Embryonic facial prominence (tissue), 1 donor: ENCODE data around the gene CAPN11.

Experiments used
- DNase-seq: peaks from one replicate; pipeline ENCODE4 v3.0.0-alpha.2; 2016; ENCODE audit errors: extremely low spot score

The CAPN11 gene

DNA sequence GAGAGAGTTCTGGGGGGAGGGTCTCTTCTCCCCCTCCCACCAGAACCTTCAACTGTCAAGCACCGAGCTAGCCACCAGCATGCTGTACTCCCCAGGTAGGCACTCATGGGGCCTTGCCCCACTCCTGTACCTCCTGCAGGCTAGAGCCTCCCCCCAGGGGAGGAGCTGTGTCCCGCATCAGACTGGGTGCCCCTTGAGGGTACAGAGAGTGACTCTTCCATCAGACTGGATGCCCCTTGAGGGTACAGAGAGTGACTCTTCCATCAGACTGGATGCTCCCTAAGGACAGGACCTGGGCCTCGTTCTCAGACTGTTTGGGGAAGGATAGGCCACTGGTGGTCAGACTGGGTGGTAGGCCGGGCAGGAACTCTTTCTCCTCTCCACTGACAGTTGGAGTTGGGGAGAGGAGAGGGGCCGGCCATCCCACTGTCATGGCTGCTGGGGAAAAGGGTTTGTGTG, at the start of gene CAPN11:
Gene CAPN11, plus strand, starts transcription at position 51 of the 459 bp plus-strand sequence. Its CDS starts 29 bp downstream, at position 80.
- DNase-seq: no peak

DNA sequence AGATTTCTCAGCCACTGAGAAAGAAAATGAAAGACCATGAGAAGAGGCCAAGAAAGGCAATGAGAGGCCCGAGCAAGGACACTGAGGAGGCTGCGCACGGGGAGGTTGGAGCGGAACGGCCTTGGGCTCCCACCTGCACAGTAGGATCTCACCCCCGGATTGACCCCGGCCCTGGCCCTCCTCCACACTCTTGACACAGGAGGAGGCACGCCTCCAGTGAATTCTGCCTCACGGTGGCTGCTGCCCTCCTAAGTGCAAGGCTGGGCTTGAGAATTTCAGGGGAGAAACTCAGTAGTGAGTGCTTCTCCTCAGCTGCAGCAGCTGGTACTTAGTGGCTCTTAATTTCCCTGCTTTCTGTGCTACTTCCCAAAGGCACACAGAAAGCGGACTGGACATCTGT, 49.4 kb upstream of the CAPN11 start:
- DNase-seq: no peak

DNA sequence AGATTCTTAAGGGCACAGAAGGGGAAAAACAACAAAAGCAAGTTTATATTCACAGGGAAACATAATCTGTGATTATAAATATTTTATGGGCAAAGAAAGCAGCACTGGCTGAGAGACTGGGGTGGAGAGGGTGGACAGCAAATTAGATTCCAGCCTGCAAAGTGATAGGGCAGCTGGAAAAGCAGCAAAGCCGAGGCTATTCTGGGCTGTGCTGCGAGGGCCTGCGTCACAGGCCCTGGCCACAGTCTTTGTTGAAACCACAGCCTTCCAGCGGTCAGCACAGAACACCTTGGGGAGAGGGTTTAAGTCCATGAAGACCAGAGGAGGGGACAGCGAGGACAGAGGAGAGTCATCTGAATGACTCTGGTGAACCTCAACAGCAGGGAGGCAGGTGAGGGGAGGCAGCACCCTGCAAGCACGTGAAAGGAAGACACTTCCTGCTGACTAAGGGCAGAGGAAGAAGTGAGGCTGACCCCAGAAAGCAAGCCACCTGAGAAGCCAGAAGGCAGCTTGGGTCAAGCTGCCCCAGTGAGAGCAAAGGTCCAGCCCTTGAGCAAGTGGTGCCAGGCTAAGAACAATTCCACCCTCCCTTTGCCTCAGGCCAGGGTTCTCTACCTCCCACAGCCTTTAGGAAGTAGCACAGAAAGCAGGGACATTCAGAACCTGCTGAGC, 48.5 kb upstream of the CAPN11 start:
- no peak for DNase-seq

DNA sequence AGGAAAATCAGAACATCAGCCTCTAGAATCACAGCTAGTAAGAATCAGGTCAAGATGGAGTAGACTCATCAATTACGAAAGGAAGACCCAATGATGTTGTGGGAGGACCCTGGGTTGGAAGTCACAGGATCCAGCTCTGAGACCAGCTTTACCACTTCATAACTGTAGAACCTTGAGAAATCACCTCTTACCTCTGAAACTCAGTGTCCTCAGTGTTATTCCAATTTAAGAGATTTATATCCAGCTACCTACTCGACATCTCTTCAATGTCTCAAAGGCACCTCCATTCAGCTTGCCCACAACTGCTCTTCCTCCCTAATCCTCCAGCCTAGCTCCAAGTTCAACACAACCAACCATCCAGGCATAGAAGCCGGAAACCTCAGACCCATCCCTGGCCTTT, 47.7 kb upstream of the CAPN11 start:
- no peak for DNase-seq

DNA sequence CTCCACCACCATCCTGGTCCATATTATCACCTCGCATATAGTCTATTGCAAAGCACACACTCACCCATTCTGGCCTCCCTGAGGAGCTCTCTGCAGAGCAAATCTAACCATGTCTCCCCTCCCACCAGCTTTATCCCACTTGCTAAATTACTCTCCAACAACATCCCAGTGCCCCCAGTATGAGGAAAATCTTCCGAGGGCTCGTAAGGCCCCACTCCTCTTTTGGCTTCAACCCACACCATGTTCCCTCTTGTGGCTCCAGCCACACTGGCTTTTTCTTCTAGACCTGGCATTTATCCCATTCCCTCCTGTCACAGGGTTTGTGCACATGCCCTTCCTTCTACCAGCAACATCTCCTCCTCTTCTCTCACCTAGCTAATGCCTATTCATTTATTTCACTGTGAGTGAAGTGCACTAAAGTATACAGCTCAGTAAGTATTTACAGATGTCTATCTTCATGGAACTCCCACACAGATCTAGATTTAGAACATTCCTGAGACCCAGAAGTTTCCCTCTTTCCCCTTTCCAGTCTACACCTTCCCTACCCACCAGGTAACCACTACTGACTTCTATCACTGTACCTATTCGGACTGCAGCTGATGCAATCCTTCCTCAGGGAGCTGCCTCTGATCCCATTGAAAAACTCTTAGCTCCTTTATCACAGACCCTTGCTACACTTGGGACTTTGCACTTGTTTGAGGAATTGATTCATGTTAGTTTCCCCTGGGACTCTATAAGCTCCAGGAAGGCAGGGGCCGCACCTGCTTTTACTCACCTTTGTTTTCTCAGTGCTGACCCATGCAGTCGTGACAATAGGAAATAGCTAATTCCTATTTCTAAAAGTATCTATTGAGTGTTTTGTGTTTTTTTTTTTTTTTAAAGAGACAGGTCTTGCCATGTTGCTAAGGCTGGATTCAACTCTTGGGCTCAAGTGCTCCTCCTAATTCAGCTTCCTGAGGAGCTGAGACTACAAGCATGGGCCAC, 46.9 kb upstream of the CAPN11 start:
- no peak for DNase-seq

DNA sequence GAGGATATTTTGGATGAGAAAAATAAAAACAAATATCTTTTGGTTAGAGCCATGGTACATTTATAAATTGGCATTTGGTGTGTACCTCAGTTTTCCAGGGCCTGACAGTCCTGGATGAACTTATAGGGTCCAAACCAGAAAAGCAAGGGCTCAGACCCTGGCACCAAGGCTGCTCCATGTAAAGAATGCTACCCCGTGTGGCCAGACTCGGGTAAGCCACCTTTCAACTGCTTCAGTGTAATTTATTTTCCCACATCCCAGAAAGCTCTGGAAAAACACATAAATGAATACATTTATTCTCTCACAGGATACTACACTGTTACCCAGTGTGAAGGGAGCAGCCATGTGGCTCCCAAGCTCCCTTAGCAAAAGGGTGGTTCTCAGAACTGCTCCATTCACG, 45.2 kb upstream of the CAPN11 start:
- DNase-seq: no peak

DNA sequence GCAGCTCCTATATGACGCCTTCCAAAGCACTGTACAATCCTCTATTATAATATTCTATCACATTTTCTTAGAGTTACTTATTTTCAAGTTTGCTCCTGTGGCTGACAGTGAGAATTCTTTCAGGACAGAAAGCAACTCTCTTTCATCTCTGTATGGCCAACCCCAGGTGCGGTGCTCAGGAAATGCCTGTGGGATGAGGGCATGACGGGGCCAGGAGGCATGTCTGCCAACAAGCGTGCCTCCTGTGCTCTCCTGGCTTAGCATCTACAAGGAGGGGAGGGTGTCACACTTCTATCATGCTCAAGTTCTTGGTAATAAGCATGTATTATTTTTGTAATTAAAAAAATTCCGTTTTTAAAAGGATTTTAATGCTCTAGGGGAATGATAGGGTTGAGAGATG, 42.8 kb upstream of the CAPN11 start:
- no peak for DNase-seq

DNA sequence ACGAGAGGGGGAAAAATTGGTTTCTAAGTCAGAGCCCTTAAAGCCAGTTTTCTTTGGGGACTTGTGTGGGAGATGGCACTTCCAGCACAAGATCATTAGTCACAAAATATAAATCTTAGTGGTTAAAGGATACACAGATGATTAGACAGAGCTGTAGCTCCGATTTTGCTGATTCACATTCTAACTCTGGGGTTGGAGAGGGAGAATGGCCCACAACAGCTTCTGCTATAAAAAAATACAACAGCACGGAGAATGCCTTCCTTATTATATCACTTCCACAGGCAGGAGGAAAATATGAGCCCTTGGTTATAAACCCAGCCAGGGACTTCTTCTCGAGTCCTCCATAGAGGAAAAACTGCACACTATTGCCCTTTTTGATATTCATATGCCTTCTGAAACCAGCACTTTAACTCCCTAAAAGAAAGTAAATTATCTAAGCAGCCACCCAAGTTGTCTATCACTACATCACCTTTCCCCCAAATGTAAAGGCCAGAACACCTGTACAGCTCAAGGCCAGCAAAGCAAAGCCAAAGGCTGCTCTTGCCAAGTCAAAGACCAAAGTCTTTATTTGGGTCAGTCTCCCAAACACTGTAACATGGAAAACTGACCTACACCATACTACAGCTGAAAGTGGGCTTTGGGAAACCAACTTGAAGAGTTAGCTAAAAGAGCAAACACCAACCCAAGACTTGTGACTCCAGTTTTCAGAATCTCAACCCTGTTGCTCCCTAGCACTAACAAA, 41.8 kb upstream of the CAPN11 start:
- DNase-seq: no peak

DNA sequence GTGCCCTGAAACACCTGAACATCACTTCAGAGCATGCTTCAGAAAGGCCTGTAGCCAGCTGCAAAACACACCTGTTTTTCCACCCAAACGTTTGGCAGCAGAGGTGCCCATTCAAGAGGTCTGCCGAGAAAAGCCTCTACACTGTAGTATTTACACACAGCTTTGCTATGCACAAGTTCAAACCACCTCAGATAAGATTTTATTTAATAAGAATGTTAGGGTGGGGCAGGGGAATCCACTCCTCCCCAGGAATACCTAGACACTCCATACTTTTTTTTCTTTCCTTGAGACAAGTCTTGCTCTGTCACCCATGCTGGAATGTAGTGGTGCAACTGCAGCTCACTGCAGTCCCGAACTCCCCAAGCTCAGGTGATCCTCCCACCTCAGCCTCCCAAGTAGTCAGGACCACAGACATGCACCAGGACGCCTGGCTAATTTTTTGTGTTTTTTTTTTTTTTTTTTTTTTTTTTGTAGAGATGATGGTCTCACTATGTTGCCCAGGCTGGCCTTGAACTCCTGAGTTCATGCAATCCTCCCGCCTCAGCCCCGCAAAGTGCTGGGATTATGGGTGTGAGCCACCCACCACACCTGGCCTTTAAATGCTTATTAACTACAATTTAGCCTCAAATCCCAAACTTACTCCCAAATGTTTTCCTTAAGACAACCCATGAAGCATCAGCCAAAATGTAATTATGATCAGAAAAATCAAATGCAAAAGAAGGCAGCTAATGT, 41.1 kb upstream of the CAPN11 start:
- no peak for DNase-seq

DNA sequence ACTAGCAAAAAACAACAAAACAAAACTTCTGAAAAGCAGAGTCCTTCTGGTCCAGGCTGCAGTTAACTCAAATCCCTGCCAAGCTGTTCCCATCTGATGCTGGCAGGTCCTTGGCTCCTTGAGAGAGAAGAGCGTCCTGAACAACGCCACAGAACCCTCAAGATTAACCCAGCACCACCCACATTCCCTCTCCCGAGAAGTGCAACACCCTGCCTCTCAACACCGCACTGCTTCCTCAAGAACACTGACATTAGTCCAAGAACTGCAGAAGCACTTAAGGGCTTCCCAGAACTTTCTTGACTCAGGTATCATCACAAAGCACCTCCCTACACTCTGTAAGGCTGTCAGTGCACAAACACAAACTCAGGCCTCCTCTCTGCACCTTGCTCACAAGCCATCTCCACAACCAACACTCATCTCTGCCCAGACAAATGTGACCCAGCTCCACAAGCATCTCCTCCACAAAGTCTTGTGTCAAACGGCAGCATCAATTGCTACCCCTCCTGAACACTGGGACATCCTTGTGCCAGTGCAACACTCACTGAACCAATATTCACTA, 38.8 kb upstream of the CAPN11 start:
- DNase-seq: no peak

DNA sequence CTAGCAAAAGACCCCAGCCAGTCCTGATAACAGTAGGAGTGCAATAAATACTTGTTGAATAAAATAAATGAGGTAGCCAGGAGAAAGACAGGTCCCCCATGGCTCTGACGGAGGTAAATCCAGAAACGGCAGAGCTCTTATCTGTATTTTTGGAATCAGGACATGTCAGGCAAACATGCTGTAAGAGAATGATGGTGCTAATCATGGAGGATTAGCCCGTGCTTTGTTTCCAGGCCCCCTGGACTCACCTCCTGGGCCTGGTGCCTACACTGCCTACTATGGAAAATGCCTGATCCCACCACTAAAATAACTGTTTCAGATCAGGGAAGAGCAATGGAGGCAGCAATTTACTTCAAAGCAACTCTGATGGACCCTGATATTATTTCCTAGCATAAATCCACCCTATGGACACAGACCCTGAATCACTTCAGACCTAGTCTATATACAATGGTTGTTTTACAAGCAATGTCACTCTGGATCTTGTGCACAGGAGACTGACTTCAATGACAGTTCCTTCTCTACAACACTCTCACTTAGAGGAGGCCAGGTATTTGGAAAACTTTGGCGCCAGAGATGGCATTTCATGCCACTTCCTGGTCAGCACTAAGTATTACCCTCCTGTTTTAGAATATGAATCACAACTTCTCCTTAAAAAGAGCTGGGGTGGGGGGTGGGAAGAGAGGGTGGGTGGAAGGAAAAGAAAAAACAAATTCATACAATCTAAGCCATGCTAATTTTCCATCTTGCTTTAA, 37.8 kb upstream of the CAPN11 start:
- no peak for DNase-seq

DNA sequence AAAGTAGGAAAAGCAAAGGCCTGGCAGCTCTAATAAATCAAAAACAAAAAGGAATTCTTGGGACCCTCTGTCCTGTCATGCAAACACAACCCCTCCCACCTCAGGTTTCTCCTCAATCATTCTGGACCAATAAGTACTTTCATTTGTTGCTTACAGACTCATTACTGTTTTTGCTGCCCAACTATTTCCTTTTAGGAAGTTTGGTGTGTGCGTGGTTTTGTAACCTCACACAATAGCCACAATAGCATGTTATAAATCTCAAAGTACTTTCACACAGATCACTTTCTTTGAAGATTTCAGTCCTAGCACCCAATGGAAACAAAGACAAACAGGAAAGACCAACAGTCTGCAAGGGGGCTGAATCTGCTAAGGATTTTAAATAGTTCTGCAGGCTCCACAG, 35.8 kb upstream of the CAPN11 start:
- no peak for DNase-seq

DNA sequence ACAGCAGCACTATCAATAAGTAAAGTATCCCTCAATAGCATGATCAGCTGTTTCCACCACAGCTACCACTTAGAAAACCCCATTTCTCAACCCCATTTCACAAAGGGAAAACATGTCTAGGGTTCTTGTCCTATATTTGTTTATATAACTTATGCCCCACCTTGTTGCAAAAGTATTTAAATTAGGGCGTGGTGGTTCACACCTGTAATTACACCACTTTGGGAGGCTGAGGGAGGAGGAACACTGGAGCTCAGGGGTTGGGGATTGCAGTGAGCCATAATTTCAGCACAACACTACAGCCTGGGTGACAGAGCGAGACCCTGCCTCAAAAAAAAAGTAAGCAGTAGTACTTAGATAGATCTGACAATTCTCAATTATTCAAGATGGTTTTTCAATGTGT, 35.1 kb upstream of the CAPN11 start:
- no peak for DNase-seq

DNA sequence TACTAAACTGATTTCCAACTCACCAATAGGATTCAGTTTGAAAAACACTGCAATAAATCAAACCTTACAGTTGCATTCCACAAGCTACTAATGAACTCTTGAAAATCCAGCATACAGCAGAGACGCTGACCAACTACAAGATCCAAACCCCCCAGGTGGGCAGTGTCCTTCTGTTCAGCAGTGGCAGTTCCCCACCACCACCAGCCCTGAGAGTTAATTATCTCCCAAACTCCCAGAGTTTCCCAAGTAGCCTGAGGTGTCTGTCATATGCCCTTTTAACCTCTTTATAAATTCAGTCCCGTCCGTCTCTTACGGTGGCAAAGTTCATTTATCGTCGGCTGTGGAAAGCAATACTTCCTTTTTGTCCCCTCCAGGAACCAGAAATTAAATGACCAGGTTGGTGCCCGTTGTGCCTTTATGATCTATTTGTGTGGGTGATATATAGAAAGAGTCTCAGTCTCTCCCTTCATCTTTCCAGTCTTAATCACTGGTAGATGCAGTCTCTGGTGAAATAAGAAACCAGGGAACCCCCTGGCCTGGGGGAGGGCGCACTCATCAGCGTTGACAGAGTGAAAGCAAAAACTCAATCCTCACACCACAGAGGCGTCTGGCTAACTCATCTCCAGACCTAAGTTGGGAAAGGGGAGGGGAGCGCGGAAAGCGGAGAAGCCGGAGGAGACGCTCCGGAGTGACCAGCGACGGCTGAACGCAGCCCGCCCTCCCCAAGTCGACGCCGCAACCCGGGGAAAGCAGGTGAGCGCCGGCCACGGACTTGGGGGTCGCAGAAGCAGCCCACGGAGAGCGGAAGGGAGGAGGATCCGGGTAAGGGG, 32.1 kb upstream of the CAPN11 start:
- DNase-seq: no peak

DNA sequence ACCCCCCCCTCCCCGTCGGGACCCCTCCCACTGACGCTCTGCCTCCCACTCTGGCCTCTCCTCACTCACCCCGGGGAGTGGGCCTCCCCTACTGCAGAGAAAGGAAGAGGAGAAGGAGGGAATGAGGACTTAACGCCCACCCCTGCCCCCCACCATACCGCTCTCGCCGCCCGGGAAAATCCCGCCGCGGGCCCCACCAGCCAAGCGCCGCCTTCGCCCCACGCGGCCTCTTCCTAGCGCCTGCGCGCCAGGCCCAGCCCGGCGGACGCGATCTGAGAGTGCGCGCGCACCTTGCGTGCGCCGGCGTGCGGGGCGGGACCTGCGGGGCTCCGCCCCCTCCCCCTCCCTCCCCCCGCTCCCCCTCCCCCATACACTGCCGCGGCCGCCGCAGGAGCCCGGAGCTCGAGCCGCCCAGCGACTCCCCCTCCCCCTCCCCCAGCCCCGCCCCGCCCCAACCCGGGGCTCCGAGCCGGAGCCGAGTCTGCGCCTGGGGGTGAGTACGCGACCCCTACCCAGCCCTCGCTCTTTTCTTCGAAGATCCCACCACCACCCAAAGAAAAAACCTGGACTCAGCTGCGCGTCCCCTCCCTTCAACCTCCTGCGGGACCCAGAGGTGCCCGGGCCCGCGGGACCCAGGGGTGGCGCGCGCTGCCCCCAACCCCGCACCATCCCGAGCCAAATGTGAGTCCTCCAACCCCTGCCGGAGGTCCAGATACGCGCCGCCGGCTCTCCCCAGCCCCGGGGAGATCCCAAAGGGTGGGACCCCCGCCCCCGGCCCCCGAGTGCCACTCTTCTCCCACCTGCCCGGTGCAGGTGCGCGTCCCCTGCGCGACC, 31.2 kb upstream of the CAPN11 start, which contains the start of the genes MRPL14 and TMEM63B:
Gene MRPL14, minus strand, starts transcription at position 267 of the 834 bp plus-strand sequence. CDS start 10,841 bp downstream, outside the sequence.
Gene TMEM63B, plus strand, starts transcription at position 369 of the 834 bp plus-strand sequence. CDS start 7,031 bp downstream, outside the sequence.
- DNase-seq: peak; percentile 85

DNA sequence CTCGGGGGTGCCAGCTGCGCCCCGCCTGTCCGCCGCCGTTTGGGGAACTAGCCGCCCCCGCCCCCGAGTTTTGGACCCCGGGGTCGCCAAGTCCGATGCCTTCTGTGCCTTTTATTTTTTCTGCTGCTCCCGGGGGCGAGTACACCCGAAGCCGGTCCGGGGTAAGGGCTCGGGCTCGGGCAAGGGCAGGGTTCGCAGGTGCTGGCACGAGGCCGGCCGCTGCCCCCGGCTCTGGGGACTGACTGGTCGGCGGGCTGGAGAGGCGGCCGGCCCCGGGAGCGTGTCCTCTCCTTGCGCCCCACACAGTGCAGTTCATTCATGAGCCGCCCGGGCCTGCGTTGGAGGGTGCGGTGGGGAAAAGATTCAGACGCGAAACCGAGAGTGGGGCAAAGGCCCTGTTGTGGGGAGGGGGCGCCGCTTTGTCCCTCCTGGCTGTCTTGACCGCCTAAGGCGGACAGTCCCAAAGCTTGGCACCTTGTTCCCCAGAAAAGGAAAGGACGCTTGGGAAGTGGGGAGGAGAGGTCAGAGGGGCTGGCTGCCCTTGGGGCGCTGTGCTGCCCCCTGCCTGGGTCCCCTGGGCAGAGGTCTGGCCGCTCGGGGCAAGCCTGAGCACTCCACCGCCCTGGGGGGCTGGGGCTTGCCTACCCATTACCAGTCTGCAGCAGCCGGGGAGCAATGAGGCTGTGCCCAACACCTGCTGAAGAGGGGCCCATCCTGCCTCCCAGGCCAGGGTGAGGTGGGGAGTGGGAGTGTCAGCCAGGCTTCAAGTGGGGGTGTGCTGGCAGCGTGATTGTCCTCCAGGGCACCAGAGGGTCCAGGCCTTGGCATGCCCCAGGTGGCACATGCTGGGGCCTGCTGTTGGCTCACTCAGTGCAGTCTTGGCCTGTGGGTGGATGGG, 30.4 kb upstream of the CAPN11 start:
- DNase-seq: no peak

DNA sequence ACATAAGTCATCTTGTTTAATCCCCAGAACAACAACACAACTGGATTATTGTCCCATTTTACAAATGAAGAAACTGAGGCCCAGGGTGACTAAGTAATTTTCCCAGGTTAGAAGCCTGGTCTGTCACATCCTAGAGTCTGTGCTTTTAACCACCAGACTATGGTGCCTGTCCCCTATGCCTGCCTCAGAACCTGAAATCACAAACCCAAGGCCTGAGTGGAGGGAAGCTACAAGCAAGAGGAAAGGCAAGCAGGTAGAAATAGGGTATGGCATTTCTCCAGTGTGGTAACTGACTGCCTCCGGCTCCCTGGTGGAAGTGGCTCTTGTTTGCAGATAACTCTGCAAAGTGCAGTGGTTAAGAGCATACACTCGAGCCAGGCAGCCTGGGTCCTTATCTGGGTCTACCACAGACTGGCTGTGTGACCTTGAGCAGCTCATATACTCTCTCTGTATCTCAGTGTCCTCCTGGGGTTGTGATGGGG, 28.7 kb upstream of the CAPN11 start:
- DNase-seq: no peak
